Progenitor cell of endocrine pancreas (in vitro differentiated cells): Measurements from ENCODE around the gene OARD1. TPM values are rescaled to one million over a fixed set of nuclear protein-coding genes. Genes with fewer than 3 reads are reported as not detected.

Experiments used
- DNase-seq: peaks from one replicate; pipeline ENCODE4 v3.0.0; 2021; ENCODE audit warnings: low spot score; ENCODE audit not compliant: unreplicated experiment
- H3K27ac Mint-ChIP-seq: 2 replicates; pipeline ENCODE4 v1.8.0; 2021; ENCODE audit warnings: mild to moderate bottlenecking, moderate library complexity, mixed read lengths
- H3K27me3 Mint-ChIP-seq: 2 replicates; pipeline ENCODE4 v1.8.0; 2021; ENCODE audit warnings: mixed read lengths
- H3K36me3 Mint-ChIP-seq: 2 replicates; pipeline ENCODE4 v1.8.0; 2022; ENCODE audit warnings: mixed read lengths; ENCODE audit not compliant: insufficient read depth
- H3K4me1 Mint-ChIP-seq: 2 replicates; pipeline ENCODE4 v1.8.0; 2021; ENCODE audit warnings: low read depth, mixed read lengths
- H3K4me3 Mint-ChIP-seq: 2 replicates; pipeline ENCODE4 v1.8.0; 2021; ENCODE audit warnings: low read depth, mild to moderate bottlenecking, moderate library complexity, mixed read lengths
- H3K9me3 Mint-ChIP-seq: 2 replicates; pipeline ENCODE4 v1.8.0; 2021; ENCODE audit warnings: low read depth, mixed read lengths
- CTCF ChIP-seq: fragments of 200-600 bp; sonication (generic); IDR thresholded peaks from one replicate; pipeline ENCODE4 v1.5.0; 2021; ENCODE audit warnings: antibody characterized with exemption, mild to moderate bottlenecking; ENCODE audit not compliant: unreplicated experiment
- total RNA-seq: library from RNA; stranded (reverse); gene quantifications from 2 replicates; pipeline ENCODE4 v1.2.1, GENCODE V29; 2021

OARD1 gene
- total RNA-seq, 1 donor from 2014 or later, result 45.7 TPM

GRCh38 chr6:41049521-41049920 is 22.6 kb downstream of the OARD1 start:
- H3K9me3 Mint-ChIP-seq, result no peaks in the 10 kb centered on the region
- no peak overlapping the region for H3K4me3 Mint-ChIP-seq
- DNase-seq, result no peak
- no peaks in the 10 kb centered on the region for H3K27me3 Mint-ChIP-seq
- H3K4me1 Mint-ChIP-seq, result peaks cover 66% of the 10 kb centered on the region
- H3K36me3 Mint-ChIP-seq, result no peaks in the 10 kb centered on the region
- no peak for TF ChIP-seq CTCF
- no peak overlapping the region for H3K27ac Mint-ChIP-seq

- peaks cover 62% of the 10 kb centered on the region for H3K4me1 Mint-ChIP-seq
- TF ChIP-seq CTCF, result no peak
- peak overlapping the region; percentile 31 for H3K27ac Mint-ChIP-seq
- no peak for DNase-seq
- H3K36me3 Mint-ChIP-seq, result no peaks in the 10 kb centered on the region
- H3K4me3 Mint-ChIP-seq, result no peak overlapping the region
- H3K9me3 Mint-ChIP-seq, result no peaks in the 10 kb centered on the region
- H3K27me3 Mint-ChIP-seq, result no peaks in the 10 kb centered on the region
Measured at GRCh38 chr6:41047745-41048732, 24.1 kb downstream of the OARD1 start.

GRCh38 chr6:41047306-41047705 is 24.9 kb downstream of the OARD1 start:
- H3K4me1 Mint-ChIP-seq, result peaks cover 57% of the 10 kb centered on the region
- no peak overlapping the region for H3K27ac Mint-ChIP-seq
- H3K9me3 Mint-ChIP-seq, result no peaks in the 10 kb centered on the region
- no peak overlapping the region for H3K4me3 Mint-ChIP-seq
- no peak for TF ChIP-seq CTCF
- H3K27me3 Mint-ChIP-seq, result no peaks in the 10 kb centered on the region
- H3K36me3 Mint-ChIP-seq, result no peaks in the 10 kb centered on the region
- no peak for DNase-seq

GRCh38 chr6:41046084-41046483 is 26.1 kb downstream of the OARD1 start:
- TF ChIP-seq CTCF, result no peak
- Mint-ChIP-seq H3K4me3 (no peak overlapping the region), H3K36me3 (no peaks in the 10 kb centered on the region), H3K4me1 (peaks cover 49% of the 10 kb centered on the region), H3K27me3 (no peaks in the 10 kb centered on the region), H3K27ac (no peak overlapping the region), H3K9me3 (no peaks in the 10 kb centered on the region)
- no peak for DNase-seq

- H3K27me3 Mint-ChIP-seq, result no peaks in the 10 kb centered on the region
- DNase-seq, result no peak
- H3K4me1 Mint-ChIP-seq, result peaks cover 49% of the 10 kb centered on the region
- TF ChIP-seq CTCF, result no peak
- H3K27ac Mint-ChIP-seq, result no peak overlapping the region
- no peak overlapping the region for H3K4me3 Mint-ChIP-seq
- no peaks in the 10 kb centered on the region for H3K36me3 Mint-ChIP-seq
- H3K9me3 Mint-ChIP-seq, result no peaks in the 10 kb centered on the region
Measured at GRCh38 chr6:41045664-41046063, 26.5 kb downstream of the OARD1 start.
